Left lung (tissue), 10 donors: ENCODE data around the gene KRTAP22-2. TPM values are rescaled to one million over a fixed set of nuclear protein-coding genes. Genes with fewer than 3 reads are reported as not detected.

Source experiments
- ATAC-seq: fragments of 200-7000 bp; cut with Tn5 transposase; one replicate; pipeline ENCODE4 v1.9.1; 2020; ENCODE audit warnings: moderate library complexity
- DNase-seq, 4 donors: peaks; one replicate each; pipeline ENCODE4 v3.0.0-alpha.2; 2013 to 2020
- H3K27ac ChIP-seq, 2 donors: fragments of 200-600 bp; sonication (generic) in 1 of 2; one replicate each; pipeline versions ENCODE4 v1.5.0 to v1.8.0; 2020 to 2021
- H3K27me3 ChIP-seq, 2 donors: fragments of 200-600 bp; sonication (generic) in 1 of 2; one replicate each; pipeline versions ENCODE4 v1.5.0 to v1.8.0; 2020 to 2021
- H3K36me3 ChIP-seq, 2 donors: fragments of 200-600 bp; sonication (generic) in 1 of 2; one replicate each; pipeline versions ENCODE4 v1.5.0 to v1.8.0; 2020 to 2021
- H3K4me1 ChIP-seq, 2 donors: fragments of 200-600 bp; one replicate each; pipeline ENCODE4 v1.8.0; 2021
- H3K4me3 ChIP-seq, 2 donors: fragments of 200-600 bp; sonication (generic) in 1 of 2; one replicate each; pipeline versions ENCODE4 v1.5.0 to v1.8.0; 2020 to 2021; ENCODE audit warnings: mild to moderate bottlenecking in 1 of 2
- H3K9me3 ChIP-seq, 2 donors: fragments of 200-600 bp; sonication (generic) in 1 of 2; one replicate each; pipeline versions ENCODE4 v1.5.0 to v1.8.0; 2020 to 2021
- CTCF ChIP-seq, 2 donors: fragments of 200-600 bp; sonication (generic) in 1 of 2; IDR thresholded peaks; one replicate each; pipeline versions ENCODE4 v1.5.0 to v1.8.0; 2021; ENCODE audit warnings: antibody characterized with exemption in 2 of 2
- intact Hi-C, 2 donors: fragments of 100-400 bp; cut with DNase I; formaldehyde crosslinking; loops; one replicate each; pipeline versions ENCODE4 v1.11.2 to v1.14.2; 2022
- polyA plus RNA-seq, 6 donors: library from polyadenylated mRNA; unstranded; fragments of 120-200 nt; gene quantifications; one replicate each; pipeline ENCODE4 v1.2.1, GENCODE V29; 2013; ENCODE audit not compliant: insufficient read length in 6 of 6
- total RNA-seq, 2 donors: library from RNA; stranded (reverse); fragmentation: NEBNext Ultra II Directional; extraction: Animal tissue kit (Norgen Biotek cat#: 25700); gene quantifications; one replicate each; pipeline ENCODE4 v1.2.1, GENCODE V29; 2021
- donor health status: DM: no; HTN: yes; CAD: no.
- donor health status: DM: no; HTN: no; CAD: no.

KRTAP22-2 gene
- total and polyA plus RNA-seq, 8 donors: not detected

DNA sequence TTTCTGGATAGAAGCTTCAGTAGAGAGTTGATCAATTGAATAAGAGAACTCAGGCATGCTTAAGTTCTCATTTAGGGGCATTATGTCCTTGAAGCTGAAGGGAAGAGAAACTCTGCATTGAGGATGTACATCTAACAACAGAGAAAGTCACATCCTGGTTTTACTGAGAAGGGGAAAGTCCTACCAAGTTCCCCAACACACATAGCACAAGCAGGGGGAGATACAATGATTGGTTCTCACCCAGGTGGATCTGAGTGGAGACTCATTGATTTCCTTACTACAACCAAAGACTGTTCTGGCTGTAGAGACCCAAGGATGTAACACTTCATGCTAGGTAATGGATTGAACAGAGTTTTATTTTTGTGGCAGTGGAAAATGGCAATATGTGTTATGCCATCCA lies 25.0 kb upstream of the KRTAP22-2 start:
- no peaks in the 10 kb centered on the region for H3K4me1 ChIP-seq
- no peak for TF ChIP-seq CTCF (IDR thresholded peaks at IDR 0.05)
- intact Hi-C loops: no loop called here
- peaks cover 0 to 2% of the 10 kb centered on the region in 2 donors for H3K9me3 ChIP-seq
- H3K27ac ChIP-seq: no peak overlapping the region
- ATAC-seq: no peak
- no peak overlapping the region for H3K4me3 ChIP-seq
- H3K27me3 ChIP-seq: no peaks in the 10 kb centered on the region
- H3K36me3 ChIP-seq: no peaks in the 10 kb centered on the region
- no peak for DNase-seq

DNA sequence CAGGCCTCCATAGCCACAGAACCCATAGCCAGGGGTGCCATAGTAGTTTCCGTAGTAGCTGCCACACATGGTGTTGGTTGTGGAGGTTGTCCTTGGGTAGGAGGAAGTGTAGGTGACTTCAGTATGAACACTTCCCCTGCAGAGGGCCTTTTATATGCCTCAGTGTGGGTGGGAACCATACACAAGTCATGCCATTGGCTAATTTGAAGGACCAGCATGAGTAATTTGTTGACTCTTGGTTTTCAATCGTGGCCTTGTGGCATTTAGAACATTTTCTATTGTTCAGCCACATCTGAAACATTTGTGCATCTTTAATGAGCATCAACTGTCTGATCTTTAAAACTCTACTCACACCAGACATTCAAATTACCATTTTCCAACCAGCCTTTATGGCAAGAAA lies 23.6 kb upstream of the KRTAP22-2 start, which contains the start of gene KRTAP6-1:
Gene KRTAP6-1, minus strand, starts transcription at position 95 of the 400 bp plus-strand sequence. Its CDS starts 26 bp downstream, at position 69.
- intact Hi-C loops: no loop called here
- Histone ChIP-seq H3K4me3 (no peak within 1 kb of the TSS), H3K27me3 (no peaks in the 10 kb centered on the region), H3K36me3 (no peaks in the 10 kb centered on the region), H3K27ac (no peak within 1 kb of the TSS), H3K4me1 (no peaks in the 10 kb centered on the region), H3K9me3 (peaks cover 0 to 2% of the 10 kb centered on the region in 2 donors)
- DNase-seq (no peak), ATAC-seq (no peak)
- no peak for TF ChIP-seq CTCF (IDR thresholded peaks at IDR 0.05)

GRCh38 chr21:30612132-30612531 lies 21.9 kb upstream of the KRTAP22-2 start:
- ATAC-seq: no peak
- TF ChIP-seq CTCF (IDR thresholded peaks at IDR 0.05): no peak
- no peaks in the 10 kb centered on the region for H3K4me1 ChIP-seq
- H3K4me3 ChIP-seq: no peak overlapping the region
- H3K27me3 ChIP-seq: no peaks in the 10 kb centered on the region
- no peak for DNase-seq
- intact Hi-C loops: no loop called here
- H3K36me3 ChIP-seq: no peaks in the 10 kb centered on the region
- H3K9me3 ChIP-seq: peaks cover 0 to 2% of the 10 kb centered on the region in 2 donors
- no peak overlapping the region for H3K27ac ChIP-seq

- peaks cover 0 to 6% of the 10 kb centered on the region in 2 donors for H3K9me3 ChIP-seq
- no peaks in the 10 kb centered on the region for H3K36me3 ChIP-seq
- ATAC-seq: no peak
- no peak for TF ChIP-seq CTCF (IDR thresholded peaks at IDR 0.05)
- H3K27me3 ChIP-seq: no peaks in the 10 kb centered on the region
- H3K27ac ChIP-seq: no peak overlapping the region
- intact Hi-C loops: no loop called here
- H3K4me3 ChIP-seq: no peak overlapping the region
- no peaks in the 10 kb centered on the region for H3K4me1 ChIP-seq
- no peak for DNase-seq
Measured at GRCh38 chr21:30605968-30606367, 15.8 kb upstream of the KRTAP22-2 start.

DNA sequence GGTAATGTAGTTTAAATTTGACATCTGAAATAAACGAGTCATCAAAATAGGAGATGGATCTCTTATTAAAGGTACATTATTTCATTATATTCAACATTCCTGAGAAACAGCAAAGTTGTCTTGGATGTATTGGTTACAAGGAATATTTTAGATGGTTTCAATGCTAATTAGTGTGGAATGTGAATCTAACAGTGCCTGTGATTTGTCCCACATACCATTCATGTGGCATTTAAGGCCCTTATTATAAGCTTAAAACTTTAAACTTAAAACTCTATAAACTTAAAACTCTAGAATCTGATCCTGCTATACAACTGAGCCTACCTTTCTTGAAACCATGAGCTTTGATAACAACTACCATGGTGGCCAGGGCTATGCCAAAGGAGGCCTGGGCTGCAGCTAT lies 10.6 kb upstream of the KRTAP22-2 start, which contains the start of gene KRTAP22-1:
Gene KRTAP22-1, plus strand, starts transcription at position 301 of the 400 bp plus-strand sequence.
- DNase-seq (no peak), ATAC-seq (no peak)
- no peak for TF ChIP-seq CTCF (IDR thresholded peaks at IDR 0.05)
- Histone ChIP-seq H3K9me3 (peaks cover 0 to 4% of the 10 kb centered on the region in 2 donors), H3K4me3 (no peak within 1 kb of the TSS), H3K27ac (no peak within 1 kb of the TSS), H3K4me1 (no peaks in the 10 kb centered on the region), H3K27me3 (no peaks in the 10 kb centered on the region), H3K36me3 (no peaks in the 10 kb centered on the region)
- intact Hi-C loops: no loop called here
